NCI-H82 treated with DMSO at 0.1 percent for 48 hours (cell line): Measurements from ENCODE around the gene MSMB.
"Not testable (repeated sequence)": the region's sequence is repeated elsewhere in the genome, so short reads cannot be mapped to it uniquely, and the experiment has no call there.

Source experiments
- DNase-seq: peaks from one replicate; lab custom pipeline; 2025; ENCODE audit not compliant: unreplicated experiment; lab: John Stamatoyannopoulos, UW

The MSMB gene

GRCh38 chr10:46070749-46071148 lies 24.7 kb upstream of the MSMB start:
- DNase-seq = no peak

- DNase-seq = no peak
These were observed 23.8 kb upstream of the MSMB start for GRCh38 chr10:46069771-46070463.

- no peak for DNase-seq
These were observed 22.8 kb upstream of the MSMB start for GRCh38 chr10:46068905-46069304.

- no peak for DNase-seq
These were observed 22.0 kb upstream of the MSMB start for GRCh38 chr10:46068117-46068516.

GRCh38 chr10:46064269-46064817 lies 18.3 kb upstream of the MSMB start:
- DNase-seq = no peak

- DNase-seq = no peak
These were observed 16.8 kb upstream of the MSMB start for GRCh38 chr10:46062723-46063428.

GRCh38 chr10:46060706-46061105 lies 14.6 kb upstream of the MSMB start:
- no peak for DNase-seq

GRCh38 chr10:46057927-46058326 lies 11.9 kb upstream of the MSMB start:
- DNase-seq = not testable (repeated sequence)

- no peak for DNase-seq
These were observed 11.0 kb upstream of the MSMB start for GRCh38 chr10:46057038-46057437.

- no peak for DNase-seq
These were observed 9.7 kb upstream of the MSMB start for GRCh38 chr10:46055771-46056170.

GRCh38 chr10:46053534-46054434 lies 7.7 kb upstream of the MSMB start:
- DNase-seq = no peak

- DNase-seq = no peak
These were observed 6.8 kb upstream of the MSMB start for GRCh38 chr10:46052791-46053375.

GRCh38 chr10:46052057-46052790 lies 6.2 kb upstream of the MSMB start:
- DNase-seq = no peak

- DNase-seq = no peak
These were observed 5.0 kb upstream of the MSMB start for GRCh38 chr10:46050941-46051623.

GRCh38 chr10:46049497-46049831 lies 3.4 kb upstream of the MSMB start:
- DNase-seq = not testable (repeated sequence)

- no peak for DNase-seq
These were observed 2.1 kb upstream of the MSMB start for GRCh38 chr10:46048152-46048551.

- no peak for DNase-seq
These were observed 3.5 kb downstream of the MSMB start for GRCh38 chr10:46042527-46042926.

- DNase-seq = no peak
These were observed 6.1 kb downstream of the MSMB start for GRCh38 chr10:46040004-46040403.

- DNase-seq = no peak
These were observed 8.8 kb downstream of the MSMB start for GRCh38 chr10:46037107-46037825.
